Right forelimb (tissue), 1 donor: ENCODE data around the gene ZNF469.
A peak's percentile ranks its signal among the peaks of the same experiment; 100 is the strongest.

Source experiments
- DNase-seq: peaks from one replicate; pipeline ENCODE4 v3.0.0-alpha.2; 2018

The ZNF469 gene

DNA sequence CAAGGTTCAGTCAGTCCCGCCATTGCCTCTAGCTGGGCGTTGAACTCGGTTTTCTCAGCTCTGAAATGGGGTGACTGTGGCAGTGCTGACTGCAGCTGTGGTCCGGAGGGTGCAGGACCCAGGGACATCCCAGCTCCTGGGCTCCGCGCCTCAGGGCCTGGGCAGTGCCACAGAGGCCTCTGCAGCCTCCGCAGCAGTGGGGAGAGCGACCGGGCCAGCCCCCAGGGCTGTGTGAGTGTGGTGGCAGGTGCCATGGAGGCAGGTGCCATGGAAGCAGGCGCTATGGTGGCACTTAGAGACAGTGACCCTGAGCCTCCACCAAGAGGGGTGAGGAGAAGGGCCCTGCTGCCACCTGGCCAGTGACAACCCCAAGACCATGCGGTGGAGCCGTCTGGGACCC is 30.9 kb downstream of the ZNF469 start:
- DNase-seq = no peak

DNA sequence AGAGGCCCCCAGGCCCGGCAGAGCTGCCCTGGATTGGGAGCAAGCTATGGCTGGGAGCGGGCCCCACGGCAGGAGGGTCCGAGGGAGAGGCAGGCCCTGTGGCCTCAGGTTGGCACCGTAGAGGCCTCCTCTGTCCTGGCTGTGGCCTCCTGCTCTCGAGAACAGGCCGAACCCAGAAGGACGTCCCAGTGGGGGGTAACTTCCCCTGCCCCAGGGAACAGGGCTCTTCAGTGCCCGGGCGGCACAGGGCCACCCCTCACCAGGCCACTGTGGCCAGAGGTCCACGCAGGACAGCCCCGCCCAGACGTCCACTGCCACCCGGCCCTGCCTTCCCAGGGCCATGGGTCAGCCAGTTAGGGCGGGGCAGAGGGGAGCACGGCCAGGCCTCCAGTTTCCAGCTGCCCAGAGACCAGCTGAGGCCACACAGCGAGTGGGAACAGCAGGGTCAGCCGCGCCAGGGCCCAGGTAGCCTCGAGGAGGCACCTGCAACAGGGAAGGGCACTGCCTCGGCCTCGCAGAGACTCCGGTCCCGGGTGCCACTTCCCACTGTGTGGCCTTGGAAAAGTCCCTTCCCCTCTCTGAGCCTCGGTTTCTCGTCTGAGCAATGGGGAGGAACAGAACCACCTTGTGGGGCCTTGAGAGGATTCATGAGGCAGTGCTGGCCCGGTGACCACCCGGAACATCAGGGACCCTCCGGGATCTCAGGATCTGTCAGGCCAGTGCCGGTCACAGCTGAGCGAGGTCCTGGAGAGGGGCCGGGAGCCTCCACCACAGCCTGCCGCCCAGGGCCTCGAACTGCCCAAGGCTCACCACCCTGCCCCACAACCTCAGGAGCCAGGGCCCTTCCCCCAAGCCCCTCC is 32.0 kb downstream of the ZNF469 start:
- DNase-seq = no peak

DNA sequence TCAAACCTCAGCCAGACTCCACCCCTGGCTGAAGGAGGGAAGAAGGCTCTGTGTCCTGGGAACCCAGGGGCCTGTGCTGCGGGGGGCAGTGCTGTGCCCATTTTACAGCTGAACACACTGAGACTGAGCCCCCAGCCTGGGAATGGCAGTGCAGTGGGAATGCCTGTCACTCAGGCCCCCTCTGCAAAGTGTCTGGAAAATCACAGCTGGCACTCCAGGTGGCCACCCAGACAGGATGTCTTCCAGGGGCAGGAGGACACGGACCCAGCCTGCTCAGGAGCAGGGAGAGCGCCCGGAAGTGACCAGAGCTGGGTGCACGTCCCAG is 32.6 kb downstream of the ZNF469 start:
- no peak for DNase-seq

DNA sequence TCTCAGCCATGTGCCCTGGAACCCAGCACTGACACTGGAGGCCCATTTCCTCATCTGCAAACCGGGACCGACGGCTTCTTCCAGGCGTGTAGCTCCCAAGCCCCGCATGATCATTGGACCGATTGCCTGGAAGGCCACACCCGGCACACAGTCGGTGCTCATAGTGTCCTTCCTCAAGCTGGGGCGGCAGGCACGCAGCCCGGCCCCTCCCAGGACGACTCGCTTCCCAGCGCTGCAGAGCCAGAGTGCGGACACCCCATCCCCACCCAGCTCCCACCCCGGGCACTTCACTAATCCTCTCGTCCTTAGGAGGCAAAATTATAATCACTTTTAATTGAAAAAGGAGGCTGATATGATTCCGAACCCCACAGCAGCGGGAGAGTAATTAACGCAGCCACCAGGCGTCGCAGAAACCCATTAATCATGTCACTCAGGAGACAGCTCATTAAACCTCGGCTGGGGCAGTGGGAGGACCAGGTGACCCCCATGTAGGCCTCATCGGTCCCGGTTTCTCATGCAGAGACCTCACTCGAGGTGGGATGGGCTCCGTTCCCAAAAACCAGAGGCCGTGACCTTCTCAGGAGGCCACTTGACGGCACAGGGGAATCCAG is 33.1 kb downstream of the ZNF469 start:
- DNase-seq = no peak

DNA sequence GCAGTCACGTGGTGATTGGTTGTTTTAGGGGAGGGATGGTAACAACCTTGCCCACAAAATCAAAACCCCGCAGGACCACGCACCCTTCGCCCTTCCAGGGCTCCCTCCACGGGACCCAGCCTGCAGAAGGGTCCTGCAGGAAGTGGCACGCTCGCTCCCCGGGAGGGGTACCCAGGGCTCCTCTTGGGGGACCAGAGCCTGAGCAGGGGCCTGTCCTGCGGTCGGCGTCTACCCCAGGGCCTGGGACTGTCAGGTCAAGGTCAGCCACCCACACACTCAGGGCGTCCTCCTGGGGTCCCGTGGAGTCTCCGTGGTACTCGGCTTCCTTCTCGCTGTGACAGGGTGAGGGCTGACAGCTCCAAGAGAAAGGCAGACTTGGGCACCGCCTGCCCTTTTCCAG is 33.9 kb downstream of the ZNF469 start:
- DNase-seq = no peak

DNA sequence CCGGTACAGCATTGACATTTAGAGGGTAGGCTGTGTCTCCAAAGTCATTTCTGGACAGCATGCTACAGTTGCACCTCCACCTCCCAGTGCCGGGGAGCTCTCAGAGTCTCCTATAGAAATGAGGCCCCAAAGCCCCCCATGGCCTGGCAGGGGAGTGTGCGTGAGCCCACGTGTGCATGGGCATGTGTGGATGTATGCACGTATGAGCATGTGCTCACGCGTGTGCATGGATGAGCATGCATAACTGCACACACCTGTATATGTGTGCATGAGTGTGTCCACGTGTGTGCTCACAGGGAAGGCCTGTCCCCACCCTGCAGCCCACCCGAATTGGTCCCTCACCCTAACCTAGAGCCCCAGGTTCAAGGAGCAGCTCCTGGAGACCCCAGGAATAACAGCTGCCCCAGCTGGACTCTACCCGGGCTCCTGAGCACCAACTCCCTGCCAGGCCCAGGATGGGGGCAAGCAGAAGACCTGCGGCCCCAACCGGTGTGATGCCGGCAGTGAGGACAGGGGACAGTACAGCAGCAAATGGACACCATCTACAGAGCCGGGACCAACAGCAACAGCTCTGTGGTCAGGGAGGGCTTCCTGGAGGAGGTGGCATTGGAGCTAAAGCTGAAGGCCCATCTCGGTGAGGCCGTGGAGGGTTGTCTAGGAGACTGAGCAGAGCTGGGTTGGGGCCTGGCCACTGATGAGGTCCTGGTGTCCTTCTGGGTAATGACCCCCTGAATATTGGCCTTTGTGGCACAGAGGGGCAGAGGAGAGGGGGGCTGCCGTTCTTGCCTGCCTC is 35.1 kb downstream of the ZNF469 start:
- no peak for DNase-seq

DNA sequence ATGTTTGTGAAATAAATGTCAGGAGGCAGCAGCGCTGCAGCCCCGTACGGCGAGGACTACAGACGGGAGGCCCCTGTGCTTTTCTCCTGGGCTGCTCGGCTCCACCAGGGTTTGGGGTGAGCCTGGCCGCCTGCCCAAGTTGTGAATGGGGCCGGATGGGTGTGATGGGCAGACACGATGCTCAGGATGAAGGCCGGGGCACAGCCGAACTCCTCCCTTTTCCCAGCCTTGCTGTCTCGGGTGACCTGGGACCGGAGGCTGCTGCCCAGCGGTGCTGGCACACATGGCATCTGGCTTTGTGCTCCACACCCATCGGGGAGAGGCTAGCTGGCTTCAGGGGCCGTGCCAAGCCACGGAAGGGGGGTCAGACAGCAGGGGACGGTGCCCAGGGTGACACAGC is 36.1 kb downstream of the ZNF469 start:
- DNase-seq = no peak

DNA sequence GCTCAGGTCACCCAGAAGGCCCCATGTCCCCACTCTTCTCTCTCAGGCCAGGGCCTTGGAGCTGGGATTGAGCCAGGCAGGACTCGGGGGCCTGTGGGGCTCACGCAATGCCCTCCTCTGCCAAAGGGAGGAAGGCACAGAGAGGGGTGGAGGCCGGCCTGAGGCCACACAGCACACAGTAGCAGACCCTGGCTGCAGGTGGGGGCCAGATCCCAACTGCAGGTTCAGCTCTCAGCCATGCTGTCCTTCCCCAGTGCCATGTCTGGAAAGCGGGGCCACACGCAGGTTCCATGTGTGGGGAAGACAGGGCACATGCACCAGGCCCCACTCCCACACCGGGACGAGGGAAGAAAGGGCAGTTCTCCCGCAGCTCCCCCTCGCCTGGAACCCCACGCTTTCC is 37.0 kb downstream of the ZNF469 start:
- DNase-seq = no peak

DNA sequence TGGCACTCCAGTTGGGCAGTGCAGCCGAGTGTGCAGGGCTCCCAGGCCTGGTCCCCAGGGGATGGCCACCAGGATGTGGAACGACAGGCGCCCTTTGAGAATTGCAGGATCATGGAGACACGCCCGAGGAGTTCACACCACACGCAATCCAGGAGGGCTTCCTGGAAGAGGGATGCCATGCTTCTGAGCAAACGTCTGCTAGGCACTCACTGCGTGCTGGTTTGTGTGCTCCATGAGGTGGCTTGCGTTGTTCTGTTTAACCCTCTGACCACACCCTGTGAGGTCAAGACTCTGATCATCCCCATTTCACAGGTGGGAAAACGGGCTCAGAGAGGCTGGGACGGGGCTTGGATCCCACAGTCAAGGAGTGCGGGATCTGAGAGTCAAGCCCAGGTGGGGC is 37.7 kb downstream of the ZNF469 start:
- DNase-seq = no peak

DNA sequence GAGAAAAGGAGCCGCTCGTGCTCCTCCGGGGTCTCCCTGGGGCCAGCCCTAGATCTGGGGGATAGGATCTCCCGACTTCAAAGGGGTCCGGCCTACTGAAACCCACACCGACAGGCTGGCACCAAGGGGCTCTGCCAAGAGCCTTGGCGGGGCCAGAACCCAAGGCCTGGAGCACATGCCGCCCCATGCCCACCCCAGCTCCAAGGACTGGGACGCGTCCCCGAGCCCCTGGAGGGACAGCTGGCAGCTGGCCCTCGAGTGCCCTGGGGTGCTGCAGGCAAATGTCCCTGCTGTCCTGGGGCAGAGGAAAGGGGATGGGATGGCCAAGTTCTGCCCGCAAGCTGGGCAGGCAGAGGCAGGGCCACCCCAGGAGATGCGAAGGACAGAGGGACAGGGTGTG is 38.5 kb downstream of the ZNF469 start:
- DNase-seq = no peak

DNA sequence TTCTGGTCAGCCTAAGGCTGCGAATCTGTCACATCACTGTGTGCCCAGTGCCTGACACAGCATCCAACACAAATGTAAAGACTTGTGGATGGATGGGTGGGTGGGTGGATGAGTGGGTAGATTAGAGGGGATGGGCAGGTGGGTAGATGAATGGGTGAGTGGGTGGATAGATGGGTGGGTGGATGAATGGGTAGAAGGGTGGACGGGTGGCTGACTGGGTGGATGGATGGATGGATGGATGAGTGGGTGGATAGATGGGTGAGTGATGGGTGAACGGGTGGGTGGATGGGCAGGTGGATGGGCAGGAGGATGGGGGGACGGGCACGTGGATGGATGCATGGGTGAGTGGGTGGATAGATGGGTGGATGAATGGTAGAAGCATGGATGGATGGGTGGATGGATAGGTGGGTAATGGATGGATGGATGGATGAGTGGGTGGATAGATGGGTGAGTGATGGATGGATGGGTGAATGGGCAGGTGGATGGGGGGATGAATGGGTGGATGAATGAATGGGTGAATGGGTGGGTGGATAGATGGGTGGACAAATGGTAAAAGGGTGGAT is 39.2 kb downstream of the ZNF469 start:
- no peak for DNase-seq

DNA sequence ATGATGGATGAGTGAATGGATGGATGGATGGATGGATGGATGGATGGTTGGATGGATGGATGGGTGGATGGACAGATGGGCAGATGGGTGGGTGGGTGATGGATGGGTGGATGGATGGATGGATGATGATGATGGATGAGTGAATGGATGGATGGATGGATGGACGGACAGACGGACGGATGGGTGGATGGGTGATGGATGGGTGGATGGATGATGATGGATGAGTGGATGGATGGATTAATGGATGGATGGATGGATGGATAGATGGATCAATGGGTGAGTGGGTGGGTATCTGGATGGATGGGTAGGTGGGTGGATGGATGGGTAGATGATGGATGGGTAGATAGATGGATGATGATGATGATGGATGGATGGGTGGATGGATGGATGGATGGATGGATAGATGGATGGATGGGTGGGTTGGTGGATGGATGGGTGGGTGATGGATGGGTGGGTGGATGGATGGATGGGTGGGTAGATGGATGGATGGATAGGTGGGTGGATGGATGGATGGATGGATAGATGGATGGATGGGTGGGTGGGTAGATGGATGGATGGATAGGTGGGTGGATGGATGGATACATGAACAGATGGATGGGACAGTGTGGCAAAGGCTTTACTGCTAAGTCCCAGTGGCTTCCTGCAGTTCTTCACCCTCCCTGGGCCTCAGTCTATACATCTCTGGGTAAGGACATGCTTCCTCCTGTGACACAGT is 40.1 kb downstream of the ZNF469 start:
- DNase-seq = no peak

DNA sequence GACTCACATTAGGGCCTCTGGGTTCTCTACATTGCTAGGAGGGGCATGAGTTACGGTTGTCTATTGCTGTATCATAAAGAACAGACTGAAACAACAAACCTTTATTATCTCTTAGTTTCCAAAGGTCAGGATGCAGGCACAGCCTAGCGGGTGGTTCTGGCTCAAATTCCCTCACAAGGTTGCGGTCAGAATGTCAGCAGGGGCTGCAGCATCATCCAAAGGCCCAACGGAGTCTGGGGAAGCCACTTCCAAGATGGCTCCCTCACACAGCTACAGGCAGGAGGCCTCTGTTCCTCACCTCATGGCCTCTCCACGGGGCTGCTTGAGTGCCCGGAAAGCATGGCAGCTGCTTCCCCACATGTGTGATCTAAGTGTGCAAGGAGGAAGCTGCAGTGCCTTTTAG is 40.7 kb downstream of the ZNF469 start:
- DNase-seq = no peak

DNA sequence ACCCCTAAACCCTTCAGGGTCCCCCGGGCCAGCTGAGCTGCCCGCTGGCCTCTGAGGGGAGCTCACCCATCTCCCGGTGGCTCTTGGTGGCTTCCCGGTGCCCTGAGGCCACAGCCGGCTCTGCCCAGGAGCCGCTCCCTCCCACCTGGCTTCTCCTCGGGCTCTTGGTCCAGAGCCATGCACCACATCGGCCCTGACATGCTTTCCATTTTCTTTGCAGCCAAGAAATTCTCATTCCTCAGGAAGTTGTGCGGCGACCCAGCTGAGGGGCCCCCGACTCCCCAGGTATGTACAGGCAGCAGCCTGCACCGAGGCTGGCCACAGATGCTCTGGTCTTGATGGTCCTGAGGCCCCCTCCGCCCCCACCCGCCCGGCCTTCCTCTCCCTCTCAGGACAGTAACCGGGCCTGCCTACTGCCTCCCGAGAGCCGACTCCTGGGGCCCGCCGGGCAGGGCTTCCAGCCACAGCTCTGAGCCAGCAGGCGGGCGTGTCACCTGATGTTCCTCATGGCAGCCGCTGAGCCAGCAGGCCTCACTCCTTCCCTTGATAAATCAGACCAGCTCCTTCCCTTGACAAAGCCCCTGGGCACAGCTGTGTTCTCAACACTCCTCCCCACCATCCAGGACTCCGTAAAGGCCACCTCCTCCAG is 42.0 kb downstream of the ZNF469 start:
- DNase-seq = peak; percentile 77

DNA sequence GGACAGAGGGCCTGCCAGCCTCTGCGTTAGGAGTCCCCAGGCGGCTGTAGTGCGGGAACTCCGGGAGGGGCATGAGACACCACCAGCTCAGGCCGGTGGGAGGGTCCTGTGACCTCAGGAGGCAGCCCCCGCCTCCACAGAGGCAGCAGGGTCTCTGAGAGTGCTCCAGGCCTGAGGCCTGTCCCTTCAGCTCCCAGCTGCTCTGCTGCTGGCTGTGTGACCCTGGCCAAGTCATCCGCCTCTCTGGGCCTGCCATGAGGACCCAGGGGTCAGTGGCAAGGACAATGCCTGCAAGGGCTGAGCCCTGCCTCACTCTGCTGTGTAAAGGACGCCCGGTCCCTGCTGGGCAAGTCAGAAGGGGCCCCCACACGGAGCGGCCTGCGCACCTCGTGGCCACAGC is 43.3 kb downstream of the ZNF469 start:
- DNase-seq = no peak

DNA sequence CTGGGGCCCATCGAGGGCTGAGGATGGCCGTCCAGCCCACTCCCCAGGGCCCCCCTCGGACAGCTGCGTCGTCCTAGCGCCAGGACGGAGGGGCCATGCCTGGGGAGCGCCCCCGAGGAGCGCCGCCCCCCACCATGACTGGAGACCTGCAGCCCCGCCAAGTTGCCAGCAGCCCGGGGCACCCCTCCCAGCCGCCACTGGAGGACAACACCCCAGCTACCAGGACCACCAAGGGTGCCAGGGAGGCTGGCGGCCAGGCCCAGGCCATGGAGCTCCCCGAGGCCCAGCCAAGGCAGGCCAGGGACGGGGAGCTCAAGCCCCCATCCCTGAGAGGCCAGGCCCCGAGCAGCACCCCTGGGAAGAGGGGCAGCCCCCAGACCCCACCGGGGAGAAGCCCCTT is 44.6 kb downstream of the ZNF469 start:
- DNase-seq = no peak

DNA sequence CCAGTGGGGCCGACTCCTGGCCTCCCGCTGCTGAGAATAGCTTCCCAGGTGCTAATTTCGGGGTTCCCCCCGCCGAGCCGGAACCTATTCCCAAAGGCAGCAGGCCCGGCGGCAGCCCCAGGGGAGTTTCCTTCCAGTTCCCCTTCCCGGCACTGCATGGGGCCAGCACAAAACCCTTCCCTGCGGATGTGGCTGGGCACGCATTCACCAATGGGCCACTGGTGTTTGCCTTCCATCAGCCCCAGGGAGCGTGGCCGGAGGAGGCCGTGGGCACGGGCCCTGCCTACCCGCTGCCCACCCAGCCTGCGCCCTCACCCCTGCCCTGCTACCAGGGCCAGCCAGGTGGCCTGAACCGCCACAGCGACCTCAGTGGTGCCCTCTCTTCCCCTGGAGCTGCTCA is 45.4 kb downstream of the ZNF469 start:
- no peak for DNase-seq

DNA sequence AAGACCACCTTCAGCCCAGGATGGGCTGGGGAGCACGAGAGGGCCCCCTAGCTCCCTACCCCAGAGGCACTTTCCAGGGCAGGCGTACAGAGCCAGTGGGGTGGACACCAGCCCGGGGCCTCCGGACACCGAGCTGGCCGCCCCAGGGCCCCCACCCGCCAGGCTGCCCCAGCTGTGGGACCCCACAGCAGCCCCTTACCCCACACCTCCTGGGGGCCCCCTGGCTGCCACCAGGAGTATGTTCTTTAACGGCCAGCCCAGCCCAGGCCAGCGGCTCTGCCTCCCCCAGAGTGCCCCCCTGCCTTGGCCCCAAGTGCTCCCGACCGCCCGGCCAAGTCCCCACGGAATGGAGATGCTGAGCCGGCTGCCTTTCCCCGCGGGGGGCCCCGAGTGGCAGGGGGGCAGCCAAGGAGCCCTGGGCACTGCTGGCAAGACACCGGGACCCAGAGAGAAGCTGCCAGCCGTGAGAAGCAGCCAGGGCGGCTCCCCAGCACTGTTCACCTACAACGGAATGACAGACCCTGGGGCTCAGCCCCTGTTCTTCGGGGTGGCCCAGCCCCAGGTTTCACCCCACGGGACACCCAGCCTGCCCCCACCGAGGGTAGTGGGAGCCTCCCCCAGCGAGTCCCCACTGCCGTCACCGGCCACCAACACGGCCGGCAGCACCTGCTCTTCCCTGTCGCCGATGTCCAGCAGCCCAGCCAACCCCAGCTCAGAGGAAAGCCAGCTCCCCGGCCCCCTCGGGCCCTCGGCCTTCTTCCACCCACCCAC is 46.0 kb downstream of the ZNF469 start:
- DNase-seq = no peak

DNA sequence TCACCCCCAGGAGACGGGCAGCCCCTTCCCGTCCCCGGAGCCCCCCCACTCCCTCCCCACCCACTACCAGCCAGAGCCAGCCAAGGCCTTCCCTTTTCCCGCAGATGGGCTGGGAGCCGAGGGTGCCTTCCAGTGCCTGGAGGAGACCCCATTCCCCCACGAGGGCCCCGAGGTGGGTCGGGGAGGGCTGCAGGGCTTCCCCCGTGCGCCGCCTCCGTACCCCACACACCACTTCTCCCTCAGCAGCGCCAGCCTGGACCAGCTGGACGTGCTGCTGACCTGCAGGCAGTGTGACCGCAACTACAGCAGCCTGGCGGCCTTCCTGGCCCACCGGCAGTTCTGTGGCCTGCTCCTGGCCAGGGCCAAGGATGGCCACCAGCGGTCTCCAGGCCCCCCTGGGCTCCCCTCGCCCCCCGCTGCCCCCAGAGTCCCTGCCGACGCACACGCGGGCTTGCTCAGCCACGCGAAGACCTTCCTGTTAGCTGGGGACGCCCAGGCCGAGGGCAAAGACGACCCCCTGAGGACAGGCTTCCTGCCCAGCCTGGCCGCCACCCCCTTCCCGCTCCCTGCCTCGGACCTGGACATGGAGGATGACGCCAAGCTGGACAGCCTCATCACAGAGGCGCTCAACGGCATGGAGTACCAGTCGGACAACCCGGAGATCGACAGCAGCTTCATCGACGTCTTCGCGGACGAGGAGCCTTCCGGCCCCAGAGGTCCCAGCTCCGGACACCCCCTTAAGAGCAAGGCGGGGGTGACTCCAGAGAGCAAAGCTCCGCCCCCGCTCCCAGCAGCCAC is 46.8 kb downstream of the ZNF469 start:
- no peak for DNase-seq

DNA sequence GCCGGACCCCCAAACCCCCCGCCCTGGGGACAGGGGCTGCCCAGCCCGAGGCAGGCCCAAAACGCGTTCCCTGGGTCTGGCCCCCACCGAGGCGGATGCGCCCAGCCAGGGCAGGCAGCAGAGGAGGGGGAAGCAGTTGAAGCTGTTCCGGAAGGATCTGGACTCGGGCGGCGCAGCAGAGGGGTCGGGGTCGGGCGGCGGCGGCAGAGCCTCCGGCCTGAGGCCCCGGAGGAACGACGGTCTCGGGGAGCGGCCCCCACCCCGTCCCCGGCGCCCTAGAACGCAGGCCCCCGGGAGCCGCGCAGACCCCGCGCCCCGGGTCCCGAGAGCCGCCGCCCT is 47.4 kb downstream of the ZNF469 start:
- DNase-seq = no peak
